ENCODE measurements around the gene KAT8. TPM values are rescaled to one million over a fixed set of nuclear protein-coding genes. Genes with fewer than 3 reads are reported as not detected.

Gene KAT8
- total and polyA plus RNA-seq, 2 of the 13 experiments (the other 11 are each of a cell fraction or from before 2014, with no cell fraction given) = 79.0 to 84.2 TPM

- TF ChIP-seq ZNF784 (CRISPR knock-in tag; IDR thresholded peaks at IDR 0.05; ENCODE audit: borderline replicate concordance) (peak; percentile 95), ZNF710 (CRISPR knock-in tag; IDR thresholded peaks at IDR 0.05; ENCODE audit: borderline replicate concordance) (0 out of 2 replicates have a peak, but pooled peaks have one; percentile 16), TBL1XR1 (IDR thresholded peaks at IDR 0.05; ENCODE audit: borderline replicate concordance, low read length, partially characterized antibody) (peak; percentile 45), ZNF333 (CRISPR knock-in tag; IDR thresholded peaks at IDR 0.05; ENCODE audit: borderline replicate concordance) (peak; percentile 75; the same call in 1 of the 2 replicates), ZBTB7B (CRISPR knock-in tag; IDR thresholded peaks at IDR 0.05) (no peak), GABPB1 (CRISPR knock-in tag; IDR thresholded peaks at IDR 0.05) (peak; percentile 94), ZNF503 (CRISPR knock-in tag; IDR thresholded peaks at IDR 0.05) (no peak; the same call in 1 of the 2 replicates), FOXK1 (CRISPR knock-in tag; IDR thresholded peaks at IDR 0.05; ENCODE audit: borderline replicate concordance, low read depth) (peak; percentile 98), ZNF75D (CRISPR knock-in tag; IDR thresholded peaks at IDR 0.05; ENCODE audit: borderline replicate concordance) (no peak), ZBTB37 (CRISPR knock-in tag; IDR thresholded peaks at IDR 0.05) (no peak; the same call in 1 of the 2 replicates), IRF9 (CRISPR knock-in tag; IDR thresholded peaks at IDR 0.05; ENCODE audit: borderline replicate concordance) (no peak; the same call in 1 of the 2 replicates), ZNF720 (CRISPR knock-in tag; IDR thresholded peaks at IDR 0.05) (no peak), KLF16 (CRISPR knock-in tag; IDR thresholded peaks at IDR 0.05) (peak; percentile 51 to 94; a peak in 1 of 4 replicates), ZBTB7A (CRISPR knock-in tag; IDR thresholded peaks at IDR 0.05) (no peak), CHCHD3 (CRISPR knock-in tag; IDR thresholded peaks at IDR 0.05) (peak; percentile 38; the same call in 1 of the 2 replicates), FOXP4 (CRISPR knock-in tag; IDR thresholded peaks at IDR 0.05) (peak; percentile 72), ZMAT3 (CRISPR knock-in tag; conservative IDR thresholded peaks at IDR 0.05) (no peak; the same call in 1 of the 2 replicates)
Observed at GRCh38 chr16:31073970-31074813, 43.3 kb upstream of the KAT8 start, which contains the start of the genes ZNF646 and ZNF668 (continued).

Data from HepG2 (cell line).